PC-9 (cell line): ENCODE results near the gene DIPK1B. TPM values are rescaled to one million over a fixed set of nuclear protein-coding genes. Genes with fewer than 3 reads are reported as not detected.

ENCODE experiments used
- BruUV-seq: library from RNA; stranded (reverse); fragments of 400-500 nt; replicated peaks from 2 replicates; lab custom pipeline; 2021; lab: Mats Ljungman, UMichigan
- CTCF ChIA-PET: fragments of 300-600 bp; sonication (Branson Sonifier 250); formaldehyde crosslinking; loops from one replicate; lab custom pipeline; 2022; ENCODE audit warnings: antibody characterized with exemption; lab: Charles Lee
- POLR2A ChIA-PET: fragments of 300-600 bp; sonication (Branson Sonifier 250); formaldehyde crosslinking; loops from one replicate; lab custom pipeline; 2022; ENCODE audit warnings: antibody characterized with exemption; ENCODE audit not compliant: unreplicated experiment; lab: Charles Lee
- DNase-seq, 2 experiments: peaks; one replicate each; pipeline versions ENCODE4 v3.0.0 to v3.0.0-alpha.2; 2015 to 2022; ENCODE audit warnings: mixed read lengths in 1 of 2
- H2AFZ ChIP-seq: fragments of 200-600 bp; sonication (generic); 2 replicates; pipeline ENCODE4 v1.8.1; 2017; ENCODE audit warnings: antibody characterized with exemption
- H3F3A ChIP-seq: fragments of 200-600 bp; sonication (generic); 2 replicates; pipeline ENCODE4 v1.8.1; 2017; ENCODE audit warnings: antibody characterized with exemption, mild to moderate bottlenecking, low read depth; ENCODE audit not compliant: insufficient read depth
- H3K27ac ChIP-seq: fragments of 200-600 bp; sonication (generic); 2 replicates; pipeline ENCODE4 v1.6.1; 2016; ENCODE audit warnings: mixed run types
- H3K27me3 ChIP-seq: fragments of 200-600 bp; sonication (generic); 2 replicates; pipeline ENCODE4 v1.6.1; 2016; ENCODE audit warnings: low read depth, mixed run types; ENCODE audit not compliant: insufficient read depth
- H3K36me3 ChIP-seq: fragments of 200-600 bp; sonication (generic); 2 replicates; pipeline ENCODE4 v1.6.1; 2016; ENCODE audit warnings: low read depth, mixed run types
- H3K4me1 ChIP-seq: fragments of 200-600 bp; sonication (generic); replicated peaks from 2 replicates; pipeline ENCODE4 v1.6.1; 2016; ENCODE audit warnings: mixed run types; ENCODE audit not compliant: insufficient read depth
- H3K4me2 ChIP-seq: fragments of 200-600 bp; sonication (generic); 2 replicates; pipeline ENCODE4 v1.6.1; 2017; ENCODE audit warnings: mixed run types
- H3K4me3 ChIP-seq: fragments of 200-600 bp; sonication (generic); 2 replicates; pipeline ENCODE4 v1.6.1; 2016; ENCODE audit warnings: mixed run types
- H3K79me2 ChIP-seq: fragments of 200-600 bp; sonication (generic); 2 replicates; pipeline ENCODE4 v1.6.1; 2017; ENCODE audit warnings: low read depth, mixed run types
- H3K9me2 ChIP-seq: fragments of 200-600 bp; sonication (generic); 2 replicates; pipeline ENCODE4 v1.8.1; 2017; ENCODE audit warnings: mild to moderate bottlenecking; ENCODE audit not compliant: insufficient read depth
- H3K9me3 ChIP-seq: fragments of 200-600 bp; sonication (generic); 2 replicates; pipeline ENCODE4 v1.8.1; 2016; ENCODE audit warnings: low read depth; ENCODE audit not compliant: insufficient read depth
- H4K20me1 ChIP-seq: fragments of 200-600 bp; sonication (generic); 2 replicates; pipeline ENCODE4 v1.8.1; 2017; ENCODE audit not compliant: insufficient read depth
- EZH2 ChIP-seq: fragments of 200-600 bp; sonication (generic); IDR thresholded peaks from 2 replicates; pipeline ENCODE4 v1.8.0; 2017; ENCODE audit warnings: antibody characterized with exemption, low read depth
- intact Hi-C: fragments of 100-400 bp; cut with micrococcal nuclease; formaldehyde crosslinking; loops from one replicate; pipeline ENCODE4 v1.10.0; 2022; ENCODE audit not compliant: unreplicated experiment
- total RNA-seq: library from RNA; stranded (reverse); gene quantifications from 2 replicates; pipeline ENCODE4 v1.2.3, GENCODE V29; 2021
- TF ChIP-seq, protein P1 (sequence below): fragments of 200-600 bp; sonication (generic); conservative IDR thresholded peaks from 2 replicates; pipeline ENCODE4 v1.6.1; 2017; ENCODE audit warnings: mixed run types, antibody characterized with exemption, mild to moderate bottlenecking, moderate library complexity

Gene DIPK1B
- total RNA-seq, 1 experiment from 2014 or later = 19.0 TPM

- H3K27ac ChIP-seq = peak overlapping the region; percentile 17; the same call in 1 of the 2 replicates
- DNase-seq = peak; percentile 47 to 90
- intact Hi-C loops = loop anchor here (10.0 kb wide), 1 partner anchor 53 kb away; no protein-coding TSS in a partner anchor
- no peaks in the 10 kb centered on the region for H3K9me3 ChIP-seq
- CTCF ChIA-PET = interaction anchor here (0.6 to 1.0 kb wide), 2 partner anchors 14 to 103 kb away, joined by 3 read pairs; partner anchors contain the start of gene LCN10
- H3K9me2 ChIP-seq = no peaks in the 10 kb centered on the region
- peaks cover 43% of the 10 kb centered on the region for H4K20me1 ChIP-seq
- no TSS peak for BruUV-seq
- H3K4me3 ChIP-seq = peak overlapping the region; percentile 99
- no peak for TF ChIP-seq EZH2
- TF ChIP-seq, protein P1, sequence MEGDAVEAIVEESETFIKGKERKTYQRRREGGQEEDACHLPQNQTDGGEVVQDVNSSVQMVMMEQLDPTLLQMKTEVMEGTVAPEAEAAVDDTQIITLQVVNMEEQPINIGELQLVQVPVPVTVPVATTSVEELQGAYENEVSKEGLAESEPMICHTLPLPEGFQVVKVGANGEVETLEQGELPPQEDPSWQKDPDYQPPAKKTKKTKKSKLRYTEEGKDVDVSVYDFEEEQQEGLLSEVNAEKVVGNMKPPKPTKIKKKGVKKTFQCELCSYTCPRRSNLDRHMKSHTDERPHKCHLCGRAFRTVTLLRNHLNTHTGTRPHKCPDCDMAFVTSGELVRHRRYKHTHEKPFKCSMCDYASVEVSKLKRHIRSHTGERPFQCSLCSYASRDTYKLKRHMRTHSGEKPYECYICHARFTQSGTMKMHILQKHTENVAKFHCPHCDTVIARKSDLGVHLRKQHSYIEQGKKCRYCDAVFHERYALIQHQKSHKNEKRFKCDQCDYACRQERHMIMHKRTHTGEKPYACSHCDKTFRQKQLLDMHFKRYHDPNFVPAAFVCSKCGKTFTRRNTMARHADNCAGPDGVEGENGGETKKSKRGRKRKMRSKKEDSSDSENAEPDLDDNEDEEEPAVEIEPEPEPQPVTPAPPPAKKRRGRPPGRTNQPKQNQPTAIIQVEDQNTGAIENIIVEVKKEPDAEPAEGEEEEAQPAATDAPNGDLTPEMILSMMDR = peak; percentile 78
- peaks cover 71% of the 10 kb centered on the region for H3K79me2 ChIP-seq
- H3K36me3 ChIP-seq = peaks cover 34% of the 10 kb centered on the region
- peaks cover 66% of the 10 kb centered on the region for H3F3A ChIP-seq
- peaks cover 27% of the 10 kb centered on the region for H3K4me1 ChIP-seq
- POLR2A ChIA-PET = interaction anchor here (0.6 kb wide), 2 partner anchors 18 to 84 kb away, joined by 3 read pairs; no protein-coding TSS in a partner anchor
- H3K27me3 ChIP-seq = no peaks in the 10 kb centered on the region
- peak overlapping the region; percentile 96 for H2AFZ ChIP-seq
- H3K4me2 ChIP-seq = peak overlapping the region; percentile 98
These were observed 15.7 kb downstream of the DIPK1B start for GRCh38 chr9:136728080-136728547.

- intact Hi-C loops = loop anchor here (10.0 kb wide), 1 partner anchor 54 kb away; no protein-coding TSS in a partner anchor
- TF ChIP-seq, protein P1 = no peak
- no peak for TF ChIP-seq EZH2
- H3K9me3 ChIP-seq = no peaks in the 10 kb centered on the region
- ChIA-PET CTCF (interaction anchor here (0.6 to 1.0 kb wide), 2 partner anchors 14 to 104 kb away, joined by 3 read pairs; partner anchors contain the start of gene LCN10), POLR2A (interaction anchor here (0.6 kb wide), 1 partner anchor 18 kb away, joined by 3 read pairs; no protein-coding TSS in a partner anchor)
- H4K20me1 ChIP-seq = peaks cover 38% of the 10 kb centered on the region
- H3K27ac ChIP-seq = peak overlapping the region; percentile 16; the same call in 1 of the 2 replicates
- peak overlapping the region; percentile 96 for H2AFZ ChIP-seq
- H3K27me3 ChIP-seq = no peaks in the 10 kb centered on the region
- H3K4me1 ChIP-seq = peaks cover 27% of the 10 kb centered on the region
- peak in 1 of 2 experiments; percentile 52 for DNase-seq
- peak overlapping the region; percentile 98 for H3K4me2 ChIP-seq
- BruUV-seq = no TSS peak
- H3K79me2 ChIP-seq = peaks cover 71% of the 10 kb centered on the region
- peaks cover 61% of the 10 kb centered on the region for H3F3A ChIP-seq
- no peaks in the 10 kb centered on the region for H3K9me2 ChIP-seq
- peaks cover 29% of the 10 kb centered on the region for H3K36me3 ChIP-seq
- peak overlapping the region; percentile 99 for H3K4me3 ChIP-seq
These were observed 16.3 kb downstream of the DIPK1B start for GRCh38 chr9:136728548-136729123.

- Histone ChIP-seq H4K20me1 (peaks cover 33% of the 10 kb centered on the region), H3K36me3 (peaks cover 24% of the 10 kb centered on the region), H3K4me2 (peak overlapping the region; percentile 98), H3K27ac (no peak overlapping the region), H3K4me1 (peaks cover 27% of the 10 kb centered on the region), H3F3A (peaks cover 56% of the 10 kb centered on the region), H3K4me3 (peak overlapping the region; percentile 99; the same call in 1 of the 2 replicates), H3K79me2 (peaks cover 71% of the 10 kb centered on the region), H2AFZ (no peak overlapping the region), H3K9me3 (no peaks in the 10 kb centered on the region), H3K27me3 (no peaks in the 10 kb centered on the region), H3K9me2 (no peaks in the 10 kb centered on the region)
- DNase-seq = no peak
- ChIA-PET CTCF (interaction anchor here (1.0 kb wide), 1 partner anchor 13 kb away, joined by 3 read pairs; the partner anchor contains the start of gene LCN10), POLR2A (no interaction called here)
- intact Hi-C loops = loop anchor here (10.0 kb wide), 1 partner anchor 54 kb away; no protein-coding TSS in a partner anchor
- TSS peak; percentile 33 for BruUV-seq
- no peak for TF ChIP-seq EZH2
- TF ChIP-seq, protein P1 = no peak
These were observed 16.8 kb downstream of the DIPK1B start for GRCh38 chr9:136729144-136729543.
